SJSA1 (cell line): Measurements from ENCODE around the gene TASP1. TPM values are rescaled to one million over a fixed set of nuclear protein-coding genes. Genes with fewer than 3 reads are reported as not detected.
A peak's percentile ranks its signal among the peaks of the same experiment; 100 is the strongest.

Experiments used
- DNase-seq, 2 experiments: peaks; one replicate each; pipeline ENCODE4 v3.0.0-alpha.2; 2015 to 2020; ENCODE audit warnings: low spot score in 2 of 2, low read depth in 1 of 2
- H3K27ac ChIP-seq: fragments of 250-450 bp; sonication (Bioruptor Pico); 2 replicates; pipeline ENCODE4 v1.5.1; 2020; ENCODE audit warnings: mild to moderate bottlenecking, moderate library complexity
- H3K27me3 ChIP-seq: fragments of 250-450 bp; sonication (Bioruptor Pico); replicated peaks from 2 replicates; pipeline ENCODE4 v1.5.1; 2020; ENCODE audit warnings: mild to moderate bottlenecking, moderate library complexity
- H3K36me3 ChIP-seq: fragments of 250-450 bp; sonication (Bioruptor Pico); 2 replicates; pipeline ENCODE4 v1.5.1; 2020; ENCODE audit warnings: mild to moderate bottlenecking
- H3K4me1 ChIP-seq: fragments of 250-450 bp; sonication (Bioruptor Pico); replicated peaks from 2 replicates; pipeline ENCODE4 v1.6.1; 2021; ENCODE audit warnings: mild to moderate bottlenecking
- H3K4me3 ChIP-seq: fragments of 250-450 bp; sonication (Bioruptor Pico); 2 replicates; pipeline ENCODE4 v1.5.1; 2020; ENCODE audit warnings: mild to moderate bottlenecking
- H3K9me3 ChIP-seq: fragments of 250-450 bp; sonication (Bioruptor Pico); replicated peaks from 2 replicates; pipeline ENCODE4 v1.5.1; 2020; ENCODE audit warnings: mild to moderate bottlenecking
- total RNA-seq: library from RNA; depleted of rRNA; stranded (reverse); fragments of >200 nt; shearing (Covaris generic); gene quantifications from 2 replicates; pipeline ENCODE4 v1.2.3, GENCODE V29; 2014

The TASP1 gene
- total RNA-seq, 1 experiment from 2014 or later: 11.3 TPM

- peaks cover 16% of the 10 kb centered on the region for H3K4me1 ChIP-seq
- no peaks in the 10 kb centered on the region for H3K27me3 ChIP-seq
- H3K9me3 ChIP-seq: no peaks in the 10 kb centered on the region
- H3K4me3 ChIP-seq: no peak overlapping the region
- DNase-seq: no peak
- peaks cover 4% of the 10 kb centered on the region; the same call in 1 of the 2 replicates for H3K36me3 ChIP-seq
- no peak overlapping the region for H3K27ac ChIP-seq
These were observed 185.4 kb downstream of the TASP1 start for GRCh38 chr20:13453367-13453766.

- no peaks in the 10 kb centered on the region for H3K9me3 ChIP-seq
- no peaks in the 10 kb centered on the region for H3K27me3 ChIP-seq
These were observed 186.1 kb downstream of the TASP1 start for GRCh38 chr20:13452470-13453124.

GRCh38 chr20:13449868-13450434, 188.8 kb downstream of the TASP1 start:
- peaks cover 16% of the 10 kb centered on the region for H3K4me1 ChIP-seq
- H3K4me3 ChIP-seq: no peak overlapping the region
- no peaks in the 10 kb centered on the region for H3K27me3 ChIP-seq
- peak in 1 of 2 experiments; percentile 46 for DNase-seq
- peaks cover 4% of the 10 kb centered on the region; the same call in 1 of the 2 replicates for H3K36me3 ChIP-seq
- peak overlapping the region; percentile 16; the same call in 1 of the 2 replicates for H3K27ac ChIP-seq
- H3K9me3 ChIP-seq: no peaks in the 10 kb centered on the region

More at GRCh38 chr20:13452470-13453124, 186.1 kb downstream of the TASP1 start:
- Histone ChIP-seq H3K4me3 (no peak overlapping the region), H3K27ac (no peak overlapping the region), H3K4me1 (peaks cover 16% of the 10 kb centered on the region), H3K36me3 (peaks cover 4% of the 10 kb centered on the region; the same call in 1 of the 2 replicates)
- no peak for DNase-seq

- peaks cover 4% of the 10 kb centered on the region; the same call in 1 of the 2 replicates for H3K36me3 ChIP-seq
- H3K27ac ChIP-seq: no peak overlapping the region
- peaks cover 16% of the 10 kb centered on the region for H3K4me1 ChIP-seq
- DNase-seq: no peak
- H3K9me3 ChIP-seq: no peaks in the 10 kb centered on the region
- no peak overlapping the region for H3K4me3 ChIP-seq
- H3K27me3 ChIP-seq: no peaks in the 10 kb centered on the region
These were observed 191.1 kb downstream of the TASP1 start for GRCh38 chr20:13447385-13448180.

- no peak for DNase-seq
- Histone ChIP-seq H3K36me3 (no peaks in the 10 kb centered on the region), H3K27me3 (no peaks in the 10 kb centered on the region), H3K9me3 (no peaks in the 10 kb centered on the region; the same call in 1 of the 2 replicates), H3K4me1 (no peaks in the 10 kb centered on the region), H3K4me3 (no peak overlapping the region), H3K27ac (no peak overlapping the region)
These were observed 195.0 kb downstream of the TASP1 start for GRCh38 chr20:13443690-13444089.

- no peak for DNase-seq
- Histone ChIP-seq H3K4me1 (no peaks in the 10 kb centered on the region), H3K36me3 (no peaks in the 10 kb centered on the region), H3K27ac (no peak overlapping the region), H3K27me3 (no peaks in the 10 kb centered on the region), H3K9me3 (no peaks in the 10 kb centered on the region; the same call in 1 of the 2 replicates), H3K4me3 (no peak overlapping the region)
These were observed 195.7 kb downstream of the TASP1 start for GRCh38 chr20:13442986-13443385.

- no peaks in the 10 kb centered on the region for H3K27me3 ChIP-seq
- H3K9me3 ChIP-seq: no peaks in the 10 kb centered on the region; the same call in 1 of the 2 replicates
- no peaks in the 10 kb centered on the region for H3K4me1 ChIP-seq
- no peaks in the 10 kb centered on the region for H3K36me3 ChIP-seq
- no peak overlapping the region for H3K27ac ChIP-seq
- no peak for DNase-seq
- H3K4me3 ChIP-seq: no peak overlapping the region
These were observed 197.3 kb downstream of the TASP1 start for GRCh38 chr20:13441388-13441787.

- no peaks in the 10 kb centered on the region for H3K27me3 ChIP-seq
- H3K4me1 ChIP-seq: no peaks in the 10 kb centered on the region
- no peak for DNase-seq
- H3K9me3 ChIP-seq: no peaks in the 10 kb centered on the region; the same call in 1 of the 2 replicates
- no peak overlapping the region for H3K4me3 ChIP-seq
- no peak overlapping the region for H3K27ac ChIP-seq
- H3K36me3 ChIP-seq: no peaks in the 10 kb centered on the region; the same call in 1 of the 2 replicates
These were observed 202.2 kb downstream of the TASP1 start for GRCh38 chr20:13436530-13436929.

- H3K27ac ChIP-seq: no peak overlapping the region
These were observed 206.6 kb downstream of the TASP1 start for GRCh38 chr20:13432126-13432525.

GRCh38 chr20:13430346-13431002, 208.3 kb downstream of the TASP1 start:
- H3K4me3 ChIP-seq: no peak overlapping the region
- DNase-seq: no peak
- H3K4me1 ChIP-seq: no peaks in the 10 kb centered on the region
- no peaks in the 10 kb centered on the region; the same call in 1 of the 2 replicates for H3K36me3 ChIP-seq
- no peak overlapping the region for H3K27ac ChIP-seq
- H3K9me3 ChIP-seq: no peaks in the 10 kb centered on the region
- H3K27me3 ChIP-seq: no peaks in the 10 kb centered on the region

More at GRCh38 chr20:13432126-13432525, 206.6 kb downstream of the TASP1 start:
- H3K9me3 ChIP-seq: no peaks in the 10 kb centered on the region
- no peaks in the 10 kb centered on the region for H3K4me1 ChIP-seq
- no peak overlapping the region for H3K4me3 ChIP-seq
- no peak for DNase-seq
- H3K27me3 ChIP-seq: no peaks in the 10 kb centered on the region
- H3K36me3 ChIP-seq: no peaks in the 10 kb centered on the region; the same call in 1 of the 2 replicates

- no peak for DNase-seq
- H3K27me3 ChIP-seq: no peaks in the 10 kb centered on the region
- no peak overlapping the region for H3K27ac ChIP-seq
- no peaks in the 10 kb centered on the region; the same call in 1 of the 2 replicates for H3K36me3 ChIP-seq
- no peak overlapping the region for H3K4me3 ChIP-seq
- no peaks in the 10 kb centered on the region for H3K4me1 ChIP-seq
- no peaks in the 10 kb centered on the region for H3K9me3 ChIP-seq
These were observed 210.0 kb downstream of the TASP1 start for GRCh38 chr20:13428684-13429083.

GRCh38 chr20:13426870-13427269, 211.9 kb downstream of the TASP1 start:
- no peaks in the 10 kb centered on the region for H3K27me3 ChIP-seq
- H3K9me3 ChIP-seq: no peaks in the 10 kb centered on the region
- no peaks in the 10 kb centered on the region for H3K36me3 ChIP-seq
- DNase-seq: no peak
- no peak overlapping the region for H3K4me3 ChIP-seq
- H3K27ac ChIP-seq: no peak overlapping the region
- no peaks in the 10 kb centered on the region for H3K4me1 ChIP-seq

GRCh38 chr20:13425381-13426135, 213.2 kb downstream of the TASP1 start:
- Histone ChIP-seq H3K27ac (no peak overlapping the region), H3K9me3 (no peaks in the 10 kb centered on the region), H3K27me3 (no peaks in the 10 kb centered on the region), H3K36me3 (no peaks in the 10 kb centered on the region), H3K4me3 (no peak overlapping the region), H3K4me1 (no peaks in the 10 kb centered on the region)
- DNase-seq: no peak
